ENCODE data around the gene RASAL3.
A peak's percentile ranks its signal among the peaks of the same experiment; 100 is the strongest.

Gene RASAL3

DNA sequence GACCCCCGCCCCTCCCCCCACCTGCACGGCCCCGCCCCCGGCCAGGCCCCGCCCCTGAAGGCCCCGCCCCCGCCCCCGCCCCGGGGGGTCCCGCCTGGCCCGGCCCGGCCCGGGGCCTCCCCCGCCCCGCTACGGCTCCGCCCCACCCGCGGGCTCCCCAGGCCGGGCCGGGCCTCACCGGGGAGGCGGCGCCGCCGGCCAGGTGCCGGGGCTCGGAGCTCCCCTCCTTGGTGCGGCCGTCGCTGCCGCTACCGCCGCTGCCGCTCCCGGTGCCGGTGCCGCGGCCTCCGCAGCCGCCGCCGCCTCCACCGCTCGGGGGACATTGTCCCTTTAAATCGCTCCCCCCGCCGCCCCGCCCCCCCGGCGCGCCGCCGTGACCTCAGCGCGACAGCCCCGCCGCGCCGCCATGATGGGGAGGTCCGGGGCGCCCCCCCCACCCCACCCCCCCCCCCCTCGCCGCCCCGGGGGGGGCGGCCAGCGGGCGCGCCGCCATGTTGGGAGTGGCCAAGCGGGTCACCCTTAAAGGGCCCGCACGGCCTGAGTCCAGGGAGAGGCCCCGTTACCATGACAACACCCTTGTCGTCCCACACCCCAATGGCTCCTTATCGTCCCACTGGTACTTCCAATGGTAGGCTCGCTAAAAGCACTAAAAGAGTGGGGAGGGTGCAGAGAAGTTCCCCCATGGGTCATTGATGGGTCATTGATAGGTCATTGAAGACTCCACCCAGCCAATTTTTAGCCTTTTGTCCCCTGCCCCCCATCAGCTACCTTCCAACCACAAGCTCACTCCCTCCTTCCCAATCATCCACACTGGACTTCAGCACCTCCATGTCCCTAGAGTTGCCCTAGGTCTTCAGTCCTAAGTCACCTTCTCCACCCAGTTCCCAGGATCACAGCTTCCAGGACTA is 14.5 kb downstream of the RASAL3 start, which contains the start of gene WIZ:
WIZ (minus strand) TSS at position 337 of the 908 bp plus-strand sequence. CDS start 1,649 bp downstream, outside the sequence.
- peak; percentile 68 to 83 for DNase-seq (ENCODE audit: low read depth in 2 of 2)

GRCh38 chr19:15448778-15449619 is 15.3 kb downstream of the RASAL3 start:
- no peak for DNase-seq (ENCODE audit: low read depth in 2 of 2)

- no peak for DNase-seq (ENCODE audit: low read depth in 2 of 2)
Observed at GRCh38 chr19:15448044-15448777, 16.1 kb downstream of the RASAL3 start.

DNA sequence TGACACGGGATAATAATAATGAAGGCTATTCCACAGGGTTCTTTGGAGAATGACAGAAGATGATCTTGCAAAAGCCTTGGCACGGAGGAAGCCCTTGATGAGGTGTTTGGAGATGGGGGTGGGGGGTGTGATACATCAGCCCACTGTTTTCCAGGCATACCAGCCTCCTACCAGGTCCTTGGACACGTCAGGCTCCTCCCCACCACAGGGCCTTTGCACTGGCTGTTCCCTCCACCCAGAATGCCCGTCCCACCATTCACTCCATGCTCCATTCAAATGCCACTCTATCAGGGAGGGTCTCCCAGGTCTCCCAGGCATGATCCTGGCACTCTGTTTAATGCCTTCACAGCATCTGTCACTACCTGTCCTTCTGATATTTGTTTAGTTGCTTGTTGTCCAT is 17.3 kb downstream of the RASAL3 start:
- DNase-seq (ENCODE audit: low read depth in 2 of 2), result no peak

- no peak for DNase-seq (ENCODE audit: low read depth in 2 of 2)
Observed at GRCh38 chr19:15445807-15446376, 18.5 kb downstream of the RASAL3 start.

GRCh38 chr19:15445227-15445605 is 19.1 kb downstream of the RASAL3 start:
- DNase-seq (ENCODE audit: low read depth in 2 of 2), result no peak

DNA sequence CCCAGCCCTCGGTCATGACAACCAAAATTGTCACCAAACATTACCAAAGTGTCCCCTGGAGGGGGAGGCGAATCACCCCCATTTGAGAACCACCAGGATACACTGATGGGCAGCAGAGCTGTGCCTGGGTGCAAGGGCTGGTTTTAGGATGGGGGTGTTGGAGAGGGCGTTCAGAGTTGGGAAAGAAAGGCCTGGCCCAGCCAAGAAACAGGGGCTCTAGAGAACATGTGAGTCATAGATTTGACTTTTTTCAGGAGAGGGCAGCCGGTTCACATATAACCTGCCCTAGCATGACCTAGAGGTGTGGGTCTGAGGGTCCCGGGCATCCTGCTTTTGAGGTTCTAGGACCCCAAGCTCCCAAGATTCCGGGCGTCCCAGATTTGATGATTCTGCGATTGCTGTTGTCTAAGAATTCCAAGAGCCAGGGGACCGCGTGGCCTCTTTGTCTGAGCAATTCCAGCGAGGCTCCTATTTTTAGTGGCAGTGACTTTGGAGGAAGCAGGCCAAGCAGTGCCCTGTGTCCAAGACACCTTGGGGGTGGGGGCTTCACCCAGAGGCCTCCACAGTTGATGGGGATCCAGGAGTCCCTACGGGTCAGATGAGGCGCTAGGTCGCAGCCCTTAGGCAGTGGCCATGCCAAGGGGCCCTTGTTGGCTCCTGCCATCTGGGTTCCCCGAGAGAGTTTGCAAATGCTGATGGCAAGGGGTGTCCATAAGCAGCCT is 19.7 kb downstream of the RASAL3 start:
- no peak for DNase-seq (ENCODE audit: low read depth in 2 of 2)

- DNase-seq (ENCODE audit: low read depth in 2 of 2), result no peak
Observed at GRCh38 chr19:15443838-15444237, 20.5 kb downstream of the RASAL3 start.

GRCh38 chr19:15443325-15443724 is 21.0 kb downstream of the RASAL3 start:
- DNase-seq (ENCODE audit: low read depth in 2 of 2), result no peak

DNA sequence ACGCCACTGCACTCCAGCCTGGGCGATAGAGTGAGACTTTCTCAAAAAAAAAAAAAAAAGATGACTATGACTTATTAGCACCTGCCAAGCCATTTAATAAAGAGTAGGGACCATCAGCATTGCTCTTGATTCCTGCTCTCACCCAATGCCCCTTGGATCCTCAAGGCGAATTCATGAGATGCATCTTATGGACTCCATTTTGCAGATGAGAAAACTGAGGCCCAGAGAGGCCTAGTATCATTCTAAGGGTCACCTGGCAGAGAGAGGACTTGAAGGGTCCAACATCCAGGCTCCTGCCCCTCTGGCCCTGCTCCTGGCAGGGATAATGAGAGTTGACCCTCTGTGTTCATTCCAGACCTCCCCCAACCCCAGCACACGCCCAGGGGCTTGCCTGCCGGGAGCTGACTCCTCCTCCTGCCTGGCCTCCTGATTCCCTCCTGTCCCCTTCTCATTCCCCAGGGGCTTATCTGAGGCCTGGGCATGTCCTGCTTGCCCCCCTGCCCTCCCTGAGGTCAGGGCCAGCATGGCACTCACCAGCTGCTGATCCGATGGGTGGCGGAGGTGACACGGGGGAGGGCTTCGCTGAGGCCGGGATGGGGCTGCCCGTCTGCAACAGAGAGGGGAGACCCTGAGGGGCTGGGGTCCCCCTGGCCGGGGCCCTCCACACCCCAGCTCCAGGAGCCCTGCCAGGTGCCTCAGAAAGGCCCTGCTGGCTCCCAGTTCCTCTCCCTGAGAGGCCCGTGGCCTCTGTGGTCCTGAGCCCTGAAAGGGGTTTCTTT is 22.0 kb downstream of the RASAL3 start:
- DNase-seq (ENCODE audit: low read depth in 2 of 2), result no peak

DNA sequence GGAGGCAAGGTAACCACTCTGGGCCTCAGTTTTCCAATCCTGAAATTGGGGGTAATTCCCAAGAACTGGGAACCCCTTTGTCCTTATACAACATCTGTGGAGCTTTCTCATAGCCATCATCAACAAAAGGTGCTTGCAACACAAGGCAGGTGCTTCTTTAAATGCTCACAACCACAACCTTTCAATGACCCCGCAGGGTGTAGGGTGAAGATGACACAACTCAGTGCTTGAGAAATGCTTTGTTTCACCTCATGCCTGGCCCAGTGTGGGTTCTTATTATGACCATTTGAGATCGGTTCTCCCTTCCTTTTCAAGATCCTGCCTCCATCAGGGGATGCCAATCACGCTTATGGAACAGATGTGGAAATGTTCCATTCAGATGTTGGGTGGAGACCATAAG is 23.0 kb downstream of the RASAL3 start:
- DNase-seq (ENCODE audit: low read depth in 2 of 2), result no peak

DNA sequence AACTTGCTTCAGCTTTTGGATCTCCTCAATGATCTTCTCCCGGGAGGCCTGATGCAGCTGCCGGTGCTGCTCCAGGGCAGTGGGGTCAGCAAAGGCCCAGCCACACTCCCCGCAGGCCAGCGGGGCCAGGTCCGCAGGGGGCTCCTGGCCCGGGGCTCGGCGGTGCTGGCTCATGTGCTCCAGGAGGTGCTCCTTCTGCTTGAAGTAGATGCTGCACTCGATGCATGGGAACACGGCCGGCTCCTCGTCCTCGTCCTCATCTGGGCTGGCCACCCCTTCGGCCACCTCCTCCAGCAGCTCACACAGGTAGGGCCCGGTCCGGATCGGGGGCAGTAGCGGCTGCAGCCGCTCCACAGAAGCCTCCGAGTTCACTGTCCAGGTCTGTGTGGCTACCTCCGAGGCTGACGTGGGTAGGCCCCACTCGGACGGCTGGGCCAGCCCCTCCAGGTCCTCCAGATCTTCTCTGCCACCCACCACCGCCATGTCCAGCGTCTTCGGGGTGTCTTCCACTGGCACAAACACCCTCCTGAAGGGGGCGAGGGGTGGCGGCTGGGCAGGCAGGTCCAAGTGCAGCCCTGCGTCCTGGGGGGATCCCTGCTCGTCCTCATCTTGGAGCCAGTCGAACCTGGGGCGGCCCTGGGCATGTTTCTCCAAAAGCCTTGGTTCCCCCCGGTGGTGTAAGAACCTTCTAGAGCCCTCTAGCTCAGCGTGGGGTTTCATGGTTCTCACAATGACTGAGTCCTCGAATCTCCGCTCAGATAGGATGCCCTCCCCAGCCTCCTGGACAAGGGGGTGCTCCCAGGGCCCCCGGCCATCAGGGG is 24.3 kb downstream of the RASAL3 start:
- no peak for DNase-seq (ENCODE audit: low read depth in 2 of 2)

GRCh38 chr19:15439078-15439799 is 25.1 kb downstream of the RASAL3 start:
- no peak for DNase-seq (ENCODE audit: low read depth in 2 of 2)

- no peak for DNase-seq (ENCODE audit: low read depth in 2 of 2)
Observed at GRCh38 chr19:15438577-15438976, 25.8 kb downstream of the RASAL3 start.

GRCh38 chr19:15438124-15438496 is 26.2 kb downstream of the RASAL3 start:
- no peak for DNase-seq (ENCODE audit: low read depth in 2 of 2)

GRCh38 chr19:15437355-15438123 is 26.8 kb downstream of the RASAL3 start:
- no peak for DNase-seq (ENCODE audit: low read depth in 2 of 2)

DNA sequence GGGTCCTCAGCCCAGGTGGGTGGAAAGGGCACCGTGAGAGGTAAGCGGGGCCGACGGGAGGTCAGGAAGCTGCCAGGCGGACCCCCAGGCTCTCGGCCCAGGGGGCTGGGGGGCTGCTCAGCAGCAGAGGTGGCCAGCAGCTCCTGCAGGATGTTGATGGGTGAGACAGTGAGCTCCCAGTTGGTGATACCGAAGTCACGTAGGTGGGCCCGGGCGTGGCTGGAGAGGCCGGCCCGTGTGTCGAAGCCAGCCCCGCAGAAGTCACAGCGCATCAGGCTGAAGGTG is 27.6 kb downstream of the RASAL3 start:
- no peak for DNase-seq (ENCODE audit: low read depth in 2 of 2)

All from stimulated activated CD4-positive, alpha-beta T cell treated with anti-CD3 and anti-CD28 coated beads, Interleukin-1b, Interleukin-23, amount 100 ng/mL, for 1 hour (primary cell).